A673 (cell line): ENCODE results near the gene MDM4. TPM values are rescaled to one million over a fixed set of nuclear protein-coding genes. Genes with fewer than 3 reads are reported as not detected.

ENCODE experiments used
- BruUV-seq: library from RNA; stranded (reverse); fragments of 400-500 nt; replicated peaks from 2 replicates; lab custom pipeline; 2021; lab: Mats Ljungman, UMichigan
- CTCF ChIA-PET: fragments of 300-600 bp; sonication (Branson Sonifier 250); formaldehyde crosslinking; loops from one replicate; lab custom pipeline; 2022; ENCODE audit warnings: antibody characterized with exemption; lab: Charles Lee
- POLR2A ChIA-PET: fragments of 300-600 bp; sonication (Branson Sonifier 250); formaldehyde crosslinking; loops from one replicate; lab custom pipeline; 2022; ENCODE audit warnings: antibody characterized with exemption; ENCODE audit not compliant: low non-redundant PET; lab: Charles Lee
- DNase-seq: peaks from one replicate; pipeline ENCODE4 v3.0.0-alpha.2; 2015; ENCODE audit warnings: low spot score
- H3K27ac ChIP-seq: fragments of 200-600 bp; sonication (generic); 2 replicates; pipeline ENCODE4 v1.5.1; 2016; ENCODE audit warnings: mixed run types, low read depth, mild to moderate bottlenecking, mixed read lengths, antibody characterized with exemption, low read length; ENCODE audit not compliant: poor library complexity, severe bottlenecking
- H3K27me3 ChIP-seq: fragments of 200-600 bp; sonication (generic); replicated peaks from 2 replicates; pipeline ENCODE4 v1.6.1; 2017; ENCODE audit warnings: mixed run types, low read depth, mild to moderate bottlenecking, mixed read lengths, antibody characterized with exemption, low read length; ENCODE audit not compliant: insufficient read depth, poor library complexity
- H3K36me3 ChIP-seq: fragments of 200-600 bp; sonication (generic); 2 replicates; pipeline ENCODE4 v1.6.1; 2016; ENCODE audit warnings: mixed run types, mild to moderate bottlenecking, mixed read lengths, antibody characterized with exemption, low read length; ENCODE audit not compliant: insufficient read depth, poor library complexity, severe bottlenecking
- H3K4me1 ChIP-seq: fragments of 200-600 bp; sonication (generic); 2 replicates; pipeline ENCODE4 v1.6.1; 2017; ENCODE audit warnings: mixed run types, mild to moderate bottlenecking, mixed read lengths, antibody characterized with exemption, low read length; ENCODE audit not compliant: insufficient read depth, poor library complexity, severe bottlenecking
- H3K4me3 ChIP-seq: fragments of 200-600 bp; sonication (generic); 2 replicates; pipeline ENCODE4 v1.5.1; 2016; ENCODE audit warnings: low read depth, mixed run types, mild to moderate bottlenecking, mixed read lengths, low read length; ENCODE audit not compliant: poor library complexity, severe bottlenecking
- H3K9me3 ChIP-seq: fragments of 200-600 bp; sonication (generic); 2 replicates; pipeline ENCODE4 v1.6.1; 2016; ENCODE audit warnings: mixed run types, low read depth, mild to moderate bottlenecking, mixed read lengths, antibody characterized with exemption, low read length; ENCODE audit not compliant: poor library complexity, severe bottlenecking
- EZH2 ChIP-seq: fragments of 200-600 bp; sonication (generic); IDR thresholded peaks from 2 replicates; pipeline ENCODE4 v1.6.1; 2017; ENCODE audit warnings: borderline replicate concordance, low read depth, mild to moderate bottlenecking, mixed read lengths, antibody characterized with exemption, low read length; ENCODE audit not compliant: poor library complexity, severe bottlenecking
- intact Hi-C: fragments of 100-400 bp; cut with micrococcal nuclease; formaldehyde crosslinking; loops from one replicate; pipeline ENCODE4 v1.10.0; 2022; ENCODE audit not compliant: unreplicated experiment
- total RNA-seq: library from RNA; stranded (reverse); gene quantifications from 2 replicates; pipeline ENCODE4 v1.2.3, GENCODE V29; 2021
- TF ChIP-seq, protein P1 (sequence below): fragments of 300-800, 200-600 bp; sonication (generic); conservative IDR thresholded peaks from 2 replicates; pipeline ENCODE4 v1.5.1; 2017; ENCODE audit warnings: low read depth, mild to moderate bottlenecking, antibody characterized with exemption, low read length, moderate library complexity, mixed read lengths

The MDM4 gene
- total RNA-seq, 1 experiment from 2014 or later, result 71.3 TPM

DNA sequence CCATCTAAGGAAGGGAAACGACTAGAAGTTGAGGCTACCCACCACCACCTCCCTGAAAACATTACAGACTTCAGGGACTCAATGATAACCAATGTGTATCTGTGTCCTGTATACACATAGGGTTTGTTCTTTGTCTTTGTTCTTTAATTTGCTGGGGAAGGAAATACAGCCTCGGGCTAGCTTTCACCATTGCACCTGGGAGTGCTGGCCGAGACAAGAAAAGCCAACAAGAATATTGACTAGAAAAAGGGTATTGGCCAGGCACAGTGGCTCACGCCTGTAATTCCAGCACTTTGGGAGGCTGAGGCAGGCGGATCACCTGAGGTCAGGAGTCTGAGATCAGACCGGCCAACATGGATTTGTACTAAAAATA is 50.4 kb downstream of the MDM4 start:
- H3K4me1 ChIP-seq, result no peaks in the 10 kb centered on the region
- intact Hi-C loops, result loop anchor here (1.0 to 2.0 kb wide), 2 partner anchors 196 to 241 kb away; no protein-coding TSS in a partner anchor
- no peak overlapping the region for H3K27ac ChIP-seq
- H3K36me3 ChIP-seq, result no peaks in the 10 kb centered on the region
- DNase-seq, result no peak
- POLR2A ChIA-PET, result no interaction called here
- CTCF ChIA-PET, result interaction anchor here (0.6 to 1.9 kb wide), 5 partner anchors 180 to 496 kb away, joined by 3 to 43 read pairs (median 4); no protein-coding TSS in a partner anchor
- H3K9me3 ChIP-seq, result no peaks in the 10 kb centered on the region
- no peak overlapping the region for H3K4me3 ChIP-seq
- no peak for TF ChIP-seq EZH2
- TF ChIP-seq, protein P1, sequence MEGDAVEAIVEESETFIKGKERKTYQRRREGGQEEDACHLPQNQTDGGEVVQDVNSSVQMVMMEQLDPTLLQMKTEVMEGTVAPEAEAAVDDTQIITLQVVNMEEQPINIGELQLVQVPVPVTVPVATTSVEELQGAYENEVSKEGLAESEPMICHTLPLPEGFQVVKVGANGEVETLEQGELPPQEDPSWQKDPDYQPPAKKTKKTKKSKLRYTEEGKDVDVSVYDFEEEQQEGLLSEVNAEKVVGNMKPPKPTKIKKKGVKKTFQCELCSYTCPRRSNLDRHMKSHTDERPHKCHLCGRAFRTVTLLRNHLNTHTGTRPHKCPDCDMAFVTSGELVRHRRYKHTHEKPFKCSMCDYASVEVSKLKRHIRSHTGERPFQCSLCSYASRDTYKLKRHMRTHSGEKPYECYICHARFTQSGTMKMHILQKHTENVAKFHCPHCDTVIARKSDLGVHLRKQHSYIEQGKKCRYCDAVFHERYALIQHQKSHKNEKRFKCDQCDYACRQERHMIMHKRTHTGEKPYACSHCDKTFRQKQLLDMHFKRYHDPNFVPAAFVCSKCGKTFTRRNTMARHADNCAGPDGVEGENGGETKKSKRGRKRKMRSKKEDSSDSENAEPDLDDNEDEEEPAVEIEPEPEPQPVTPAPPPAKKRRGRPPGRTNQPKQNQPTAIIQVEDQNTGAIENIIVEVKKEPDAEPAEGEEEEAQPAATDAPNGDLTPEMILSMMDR, result no peak
- H3K27me3 ChIP-seq, result no peaks in the 10 kb centered on the region
- no TSS peak for BruUV-seq

DNA sequence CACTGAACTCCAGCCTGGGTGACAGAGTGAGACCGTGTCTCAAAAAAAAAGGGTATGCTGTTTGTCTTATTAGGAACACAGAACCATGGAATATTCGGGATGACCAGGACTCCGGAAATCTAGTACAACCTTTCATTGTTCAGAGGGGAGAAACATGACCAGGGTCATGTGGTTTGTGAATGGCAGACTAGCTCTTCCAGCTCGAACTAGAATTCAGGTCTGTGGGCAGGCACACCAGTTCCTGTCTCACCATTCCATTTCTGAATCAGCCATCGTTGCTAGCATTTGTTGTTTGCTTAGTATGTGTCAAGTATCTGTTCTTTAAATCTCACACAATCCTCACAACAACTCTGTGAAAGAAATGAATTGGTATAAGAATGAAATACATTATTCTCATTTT is 50.9 kb downstream of the MDM4 start:
- intact Hi-C loops, result loop anchor here (2.0 kb wide), 1 partner anchor 196 kb away; no protein-coding TSS in a partner anchor
- Histone ChIP-seq H3K27ac (no peak overlapping the region), H3K36me3 (no peaks in the 10 kb centered on the region), H3K27me3 (no peaks in the 10 kb centered on the region), H3K9me3 (no peaks in the 10 kb centered on the region), H3K4me1 (no peaks in the 10 kb centered on the region), H3K4me3 (no peak overlapping the region)
- ChIA-PET CTCF (interaction anchor here (0.7 to 1.9 kb wide), 2 partner anchors 240 to 496 kb away, joined by 4 to 43 read pairs; no protein-coding TSS in a partner anchor), POLR2A (no interaction called here)
- no peak for DNase-seq
- no peak for TF ChIP-seq EZH2
- TF ChIP-seq, protein P1, result no peak
- BruUV-seq, result no TSS peak

DNA sequence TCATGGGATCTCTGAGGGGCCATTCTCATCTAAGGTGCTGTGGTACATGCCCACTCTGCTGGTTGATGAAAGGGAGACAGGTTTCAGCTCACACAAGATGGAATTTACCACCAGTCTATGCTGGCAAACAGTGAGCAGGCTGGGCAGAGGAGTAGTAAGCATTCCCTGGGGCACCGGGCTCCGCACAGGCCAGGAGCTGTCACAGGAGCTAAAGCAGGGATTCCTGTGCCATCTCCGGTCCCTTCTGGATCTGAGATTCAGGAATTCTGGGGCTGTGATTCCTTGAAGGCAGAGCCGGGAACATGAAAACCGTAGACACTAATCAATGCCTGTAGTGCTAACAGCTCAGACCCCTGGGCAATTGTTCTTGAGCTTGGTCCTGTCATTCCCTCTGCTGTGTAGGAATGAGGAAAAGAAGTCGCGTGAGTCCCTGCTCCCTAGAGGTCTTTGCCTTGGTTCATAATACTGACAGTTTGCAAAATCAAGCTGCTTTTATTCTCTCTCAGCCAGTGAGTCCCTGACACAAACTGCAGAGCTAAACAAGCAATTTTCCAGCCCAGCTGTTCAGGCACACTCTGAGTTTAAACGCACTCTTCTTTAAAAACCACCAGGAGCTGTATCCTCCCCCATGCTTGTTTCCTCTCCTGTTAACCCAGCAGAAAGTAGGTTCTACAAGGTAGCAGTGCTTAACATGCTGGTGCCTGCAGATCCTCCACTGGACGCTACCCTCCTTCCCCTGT is 52.5 kb downstream of the MDM4 start:
- DNase-seq, result no peak
- Histone ChIP-seq H3K36me3 (no peaks in the 10 kb centered on the region), H3K4me3 (no peak overlapping the region), H3K27me3 (no peaks in the 10 kb centered on the region), H3K27ac (no peak overlapping the region), H3K4me1 (no peaks in the 10 kb centered on the region), H3K9me3 (no peaks in the 10 kb centered on the region)
- TF ChIP-seq EZH2, result no peak
- TF ChIP-seq, protein P1, result no peak
- POLR2A ChIA-PET, result no interaction called here
- BruUV-seq, result no TSS peak
- CTCF ChIA-PET, result interaction anchor here (0.5 to 1.1 kb wide), 2 partner anchors 139 to 238 kb away, joined by 4 to 8 read pairs; no protein-coding TSS in a partner anchor
- intact Hi-C loops, result no loop called here
